ENCODE measurements around the gene NODAL.

DNA sequence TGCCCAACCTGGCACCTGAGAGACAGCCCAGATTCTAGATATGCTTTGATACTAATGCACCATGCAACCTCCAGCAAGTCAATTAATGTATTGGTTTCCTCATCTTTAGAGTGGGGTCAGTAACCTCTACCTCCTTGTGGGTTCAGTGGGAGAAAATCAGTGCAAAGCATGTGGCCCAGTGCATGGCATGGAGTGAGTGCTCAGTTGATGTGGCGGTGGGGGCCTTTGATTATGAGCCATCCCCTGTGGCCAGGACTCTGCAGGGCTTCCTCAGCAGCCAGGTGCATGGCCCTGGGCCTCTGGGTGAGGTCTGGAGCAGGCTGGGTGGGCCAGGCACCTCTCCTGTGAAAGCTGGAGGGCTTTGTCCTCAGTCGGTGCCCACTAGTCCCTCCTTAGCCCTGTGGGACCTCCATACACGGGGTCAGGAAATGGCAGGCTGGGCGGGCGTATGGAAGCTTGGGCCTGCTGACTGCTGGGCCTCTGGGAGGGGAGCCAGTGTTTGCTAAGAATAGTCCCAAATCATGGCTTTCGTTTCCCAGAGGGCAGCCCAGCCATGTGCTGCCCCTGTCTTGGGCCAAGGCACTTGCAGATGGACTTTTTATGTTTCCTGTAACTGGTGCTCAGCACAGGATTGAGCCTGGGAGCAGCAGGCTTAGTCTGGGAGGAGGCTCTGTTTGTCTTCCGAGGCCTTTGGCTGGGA, 40.5 kb upstream of the NODAL start:
- TF ChIP-seq, protein P1, sequence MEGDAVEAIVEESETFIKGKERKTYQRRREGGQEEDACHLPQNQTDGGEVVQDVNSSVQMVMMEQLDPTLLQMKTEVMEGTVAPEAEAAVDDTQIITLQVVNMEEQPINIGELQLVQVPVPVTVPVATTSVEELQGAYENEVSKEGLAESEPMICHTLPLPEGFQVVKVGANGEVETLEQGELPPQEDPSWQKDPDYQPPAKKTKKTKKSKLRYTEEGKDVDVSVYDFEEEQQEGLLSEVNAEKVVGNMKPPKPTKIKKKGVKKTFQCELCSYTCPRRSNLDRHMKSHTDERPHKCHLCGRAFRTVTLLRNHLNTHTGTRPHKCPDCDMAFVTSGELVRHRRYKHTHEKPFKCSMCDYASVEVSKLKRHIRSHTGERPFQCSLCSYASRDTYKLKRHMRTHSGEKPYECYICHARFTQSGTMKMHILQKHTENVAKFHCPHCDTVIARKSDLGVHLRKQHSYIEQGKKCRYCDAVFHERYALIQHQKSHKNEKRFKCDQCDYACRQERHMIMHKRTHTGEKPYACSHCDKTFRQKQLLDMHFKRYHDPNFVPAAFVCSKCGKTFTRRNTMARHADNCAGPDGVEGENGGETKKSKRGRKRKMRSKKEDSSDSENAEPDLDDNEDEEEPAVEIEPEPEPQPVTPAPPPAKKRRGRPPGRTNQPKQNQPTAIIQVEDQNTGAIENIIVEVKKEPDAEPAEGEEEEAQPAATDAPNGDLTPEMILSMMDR (IDR thresholded peaks at IDR 0.05 in 8 of 11, conservative IDR thresholded peaks at IDR 0.05 in 3 of 11), result no peak
- peak; percentile 59 to 74 (median 69) for TF ChIP-seq POLR2AphosphoS5 (IDR thresholded peaks at IDR 0.05)
